GM21447 (cell line): ENCODE results near the gene KNOP1.
"Not testable (repeated sequence)": the region's sequence is repeated elsewhere in the genome, so short reads cannot be mapped to it uniquely, and the experiment has no call there.

Source experiments
- ATAC-seq: cut with Tn5 transposase; IDR thresholded peaks from one replicate; pipeline ENCODE4 v1.9.1; 2021; ENCODE audit not compliant: unreplicated experiment

The KNOP1 gene

GRCh38 chr16:19688396-19689024 lies 29.5 kb downstream of the KNOP1 start:
- ATAC-seq: no peak

GRCh38 chr16:19687279-19687678 lies 30.7 kb downstream of the KNOP1 start:
- ATAC-seq: no peak

GRCh38 chr16:19685176-19685575 lies 32.9 kb downstream of the KNOP1 start:
- no peak for ATAC-seq

GRCh38 chr16:19683453-19684236 lies 34.4 kb downstream of the KNOP1 start:
- ATAC-seq: no peak

GRCh38 chr16:19681637-19682036 lies 36.4 kb downstream of the KNOP1 start:
- ATAC-seq: no peak

- ATAC-seq: no peak
Observed at GRCh38 chr16:19680881-19681340, 37.1 kb downstream of the KNOP1 start.

GRCh38 chr16:19679281-19679680 lies 38.7 kb downstream of the KNOP1 start:
- not testable (repeated sequence) for ATAC-seq

- ATAC-seq: no peak
Observed at GRCh38 chr16:19678804-19679203, 39.2 kb downstream of the KNOP1 start.

- ATAC-seq: no peak
Observed at GRCh38 chr16:19677402-19677801, 40.6 kb downstream of the KNOP1 start.

GRCh38 chr16:19674485-19674884 lies 43.5 kb downstream of the KNOP1 start:
- ATAC-seq: no peak

- no peak for ATAC-seq
Observed at GRCh38 chr16:19672378-19672777, 45.6 kb downstream of the KNOP1 start.

GRCh38 chr16:19666477-19666876 lies 51.5 kb downstream of the KNOP1 start:
- ATAC-seq: no peak

GRCh38 chr16:19665313-19665712 lies 52.7 kb downstream of the KNOP1 start:
- not testable (repeated sequence) for ATAC-seq

GRCh38 chr16:19664166-19664565 lies 53.9 kb downstream of the KNOP1 start:
- no peak for ATAC-seq

GRCh38 chr16:19662351-19662750 lies 55.7 kb downstream of the KNOP1 start:
- ATAC-seq: no peak

GRCh38 chr16:19660432-19660831 lies 57.6 kb downstream of the KNOP1 start:
- ATAC-seq: no peak

- ATAC-seq: no peak
Observed at GRCh38 chr16:19659554-19659953, 58.5 kb downstream of the KNOP1 start.

- no peak for ATAC-seq
Observed at GRCh38 chr16:19657831-19658230, 60.2 kb downstream of the KNOP1 start.

- no peak for ATAC-seq
Observed at GRCh38 chr16:19655242-19655777, 62.7 kb downstream of the KNOP1 start.

GRCh38 chr16:19654147-19654546 lies 63.9 kb downstream of the KNOP1 start:
- no peak for ATAC-seq
